Lung (tissue), 12 donors: ENCODE measurements around the gene MINDY4. TPM values are rescaled to one million over a fixed set of nuclear protein-coding genes. Genes with fewer than 3 reads are reported as not detected.

Experiments
- ATAC-seq: fragments of 200-7000 bp; cut with Tn5 transposase; one replicate; pipeline ENCODE4 v1.9.1; 2020; ENCODE audit warnings: moderate number of reproducible peaks; ENCODE audit not compliant: insufficient read depth, low FRiP score
- DNase-seq, 3 donors: peaks; one replicate each; pipeline ENCODE4 v3.0.0-alpha.2; 2013 to 2017
- H3K27ac ChIP-seq, 2 donors: one replicate each; pipeline ENCODE4 v1.5.1; 2013; ENCODE audit warnings: mild to moderate bottlenecking in 2 of 2, moderate library complexity in 2 of 2, control low read depth in 1 of 2, inconsistent platforms in 1 of 2, low read depth in 1 of 2, low read length in 1 of 2
- H3K27me3 ChIP-seq, 3 donors: one replicate each; pipeline ENCODE4 v1.5.1; 2013; ENCODE audit warnings: low read length in 2 of 3; ENCODE audit not compliant: control insufficient read depth in 3 of 3, insufficient read depth in 3 of 3
- H3K36me3 ChIP-seq, 4 donors: one replicate each; pipeline ENCODE4 v1.5.1; 2013; ENCODE audit warnings: low read length in 4 of 4, mild to moderate bottlenecking in 1 of 4, moderate library complexity in 1 of 4; ENCODE audit not compliant: control insufficient read depth in 4 of 4, insufficient read depth in 4 of 4
- H3K4me1 ChIP-seq, 5 donors: one replicate each; pipeline ENCODE4 v1.5.1; 2013; ENCODE audit warnings: low read length in 5 of 5, mild to moderate bottlenecking in 2 of 5, moderate library complexity in 1 of 5; ENCODE audit not compliant: control insufficient read depth in 5 of 5, insufficient read depth in 5 of 5
- H3K4me3 ChIP-seq: one replicate; pipeline ENCODE4 v1.5.1; 2013; ENCODE audit warnings: mild to moderate bottlenecking, control low read depth, moderate library complexity
- H3K9ac ChIP-seq, 2 donors: one replicate each; pipeline ENCODE4 v1.5.1; 2013; ENCODE audit warnings: low read length in 2 of 2, control low read depth in 1 of 2; ENCODE audit not compliant: insufficient read depth in 1 of 2
- H3K9me3 ChIP-seq, 4 donors: one replicate each; pipeline ENCODE4 v1.5.1; 2013; ENCODE audit warnings: low read length in 3 of 4, mild to moderate bottlenecking in 1 of 4, moderate library complexity in 1 of 4; ENCODE audit not compliant: control insufficient read depth in 4 of 4, insufficient read depth in 3 of 4
- WGBS, 2 donors: extraction: QIAGEN DNeasy Blood & Tissue Kit; methylation state at CpG; one replicate each; pipeline ENCODE4 v1.1.7; 2013; 5-methylcytosine and 5-hydroxymethylcytosine counted together
- polyA plus RNA-seq, 2 donors: library from polyadenylated mRNA; stranded (reverse); fragments of 200-250 nt; gene quantifications; one replicate each; pipeline ENCODE4 v1.2.1, GENCODE V29; 2013
- total RNA-seq, 2 donors: library from RNA; depleted of rRNA in 1 of 2; stranded (reverse); fragments of >200 nt in 1 of 2; gene quantifications; one replicate each; pipeline ENCODE4 v1.2.1, GENCODE V29; 2014 to 2021
- TF ChIP-seq, protein P1 (sequence below): IDR thresholded peaks from 2 replicates; pipeline ENCODE4 v1.5.1; 2012; ENCODE audit warnings: mild to moderate bottlenecking; ENCODE audit errors: control extremely low read depth, extremely low read depth
- donor health status: control.
- donor health status: control.
- donor health status: Bipolar disorder and iron deficiency.
- donor health status: healthy.
- donor health status: DM: yes; HTN: yes; CAD: no.

Gene MINDY4
- total and polyA plus RNA-seq, 4 donors = 5.0 to 24.1 (median 10.7) TPM

DNA sequence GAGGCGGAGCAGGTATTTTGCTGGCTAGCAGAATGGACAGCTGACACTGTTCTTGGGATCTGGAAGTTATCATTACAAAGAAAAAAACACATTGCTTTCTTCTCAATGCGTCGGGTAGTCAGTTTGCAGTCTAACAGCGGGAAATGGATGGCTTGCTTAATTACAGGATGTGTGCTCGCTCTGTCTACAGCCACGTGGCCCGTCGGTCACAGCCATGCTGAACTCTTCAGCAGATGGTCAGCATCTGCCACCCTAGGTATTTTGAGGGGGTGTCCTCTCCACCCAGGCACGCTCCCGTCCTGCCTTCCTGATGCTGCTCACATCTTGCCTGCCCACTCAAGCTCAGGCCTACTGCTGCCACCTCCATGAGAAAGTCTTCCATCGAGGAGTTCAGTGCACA is 39.6 kb upstream of the MINDY4 start:
- H3K4me1 ChIP-seq = no peaks in the 10 kb centered on the region
- TF ChIP-seq, protein P1, sequence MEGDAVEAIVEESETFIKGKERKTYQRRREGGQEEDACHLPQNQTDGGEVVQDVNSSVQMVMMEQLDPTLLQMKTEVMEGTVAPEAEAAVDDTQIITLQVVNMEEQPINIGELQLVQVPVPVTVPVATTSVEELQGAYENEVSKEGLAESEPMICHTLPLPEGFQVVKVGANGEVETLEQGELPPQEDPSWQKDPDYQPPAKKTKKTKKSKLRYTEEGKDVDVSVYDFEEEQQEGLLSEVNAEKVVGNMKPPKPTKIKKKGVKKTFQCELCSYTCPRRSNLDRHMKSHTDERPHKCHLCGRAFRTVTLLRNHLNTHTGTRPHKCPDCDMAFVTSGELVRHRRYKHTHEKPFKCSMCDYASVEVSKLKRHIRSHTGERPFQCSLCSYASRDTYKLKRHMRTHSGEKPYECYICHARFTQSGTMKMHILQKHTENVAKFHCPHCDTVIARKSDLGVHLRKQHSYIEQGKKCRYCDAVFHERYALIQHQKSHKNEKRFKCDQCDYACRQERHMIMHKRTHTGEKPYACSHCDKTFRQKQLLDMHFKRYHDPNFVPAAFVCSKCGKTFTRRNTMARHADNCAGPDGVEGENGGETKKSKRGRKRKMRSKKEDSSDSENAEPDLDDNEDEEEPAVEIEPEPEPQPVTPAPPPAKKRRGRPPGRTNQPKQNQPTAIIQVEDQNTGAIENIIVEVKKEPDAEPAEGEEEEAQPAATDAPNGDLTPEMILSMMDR = no peak
- H3K9me3 ChIP-seq = no peaks in the 10 kb centered on the region
- H3K4me3 ChIP-seq = no peak overlapping the region
- DNase-seq (no peak), ATAC-seq (no peak)
- H3K27me3 ChIP-seq = no peaks in the 10 kb centered on the region
- H3K36me3 ChIP-seq = no peaks in the 10 kb centered on the region
- H3K9ac ChIP-seq = no peak overlapping the region
- no peak overlapping the region for H3K27ac ChIP-seq
- 49 to 70% methylated on average over 11 of the region's 11 CpGs for WGBS, 2 donors

GRCh38 chr7:30732606-30733005 is 38.6 kb upstream of the MINDY4 start:
- TF ChIP-seq, protein P1 = no peak
- H3K27me3 ChIP-seq = no peaks in the 10 kb centered on the region
- H3K36me3 ChIP-seq = no peaks in the 10 kb centered on the region
- H3K9ac ChIP-seq = no peak overlapping the region
- H3K4me3 ChIP-seq = no peak overlapping the region
- H3K27ac ChIP-seq = no peak overlapping the region
- no peak for DNase-seq
- no peaks in the 10 kb centered on the region for H3K4me1 ChIP-seq
- no peaks in the 10 kb centered on the region for H3K9me3 ChIP-seq
- ATAC-seq = no peak
- WGBS, 2 donors = 89 to 90% methylated on average over 12 of the region's 12 CpGs

GRCh38 chr7:30733216-30733615 is 38.0 kb upstream of the MINDY4 start:
- 91 to 95% methylated on average over 6 of the region's 6 CpGs for WGBS, 2 donors
- Histone ChIP-seq H3K27ac (no peak overlapping the region), H3K36me3 (no peaks in the 10 kb centered on the region), H3K9ac (no peak overlapping the region), H3K4me1 (no peaks in the 10 kb centered on the region), H3K4me3 (no peak overlapping the region), H3K27me3 (no peaks in the 10 kb centered on the region), H3K9me3 (no peaks in the 10 kb centered on the region)
- no peak for ATAC-seq
- no peak for DNase-seq
- TF ChIP-seq, protein P1 = no peak

GRCh38 chr7:30733691-30734090 is 37.5 kb upstream of the MINDY4 start:
- H3K27me3 ChIP-seq = no peaks in the 10 kb centered on the region
- WGBS, 2 donors = 91 to 99% methylated on average over 11 of the region's 11 CpGs
- DNase-seq (no peak), ATAC-seq (no peak)
- no peak overlapping the region for H3K27ac ChIP-seq
- no peak overlapping the region for H3K9ac ChIP-seq
- no peaks in the 10 kb centered on the region for H3K4me1 ChIP-seq
- no peak overlapping the region for H3K4me3 ChIP-seq
- no peaks in the 10 kb centered on the region for H3K36me3 ChIP-seq
- no peaks in the 10 kb centered on the region for H3K9me3 ChIP-seq
- TF ChIP-seq, protein P1 = no peak
